ENCODE results near the gene NUFIP2.
"Not testable (repeated sequence)": the region's sequence is repeated elsewhere in the genome, so short reads cannot be mapped to it uniquely, and the experiment has no call there.

Gene NUFIP2

GRCh38 chr17:29293890-29294579 is at the start of gene NUFIP2:
TSS of gene NUFIP2 (minus strand) at chr17:29294148. CDS start at chr17:29294059, 89 bp downstream.
- no peaks in the 10 kb centered on the region for H3K27me3 ChIP-seq (replicated peaks; ENCODE audit: control insufficient read depth, insufficient read depth, low read length)
- no peaks in the 10 kb centered on the region for H3K9me3 ChIP-seq (ENCODE audit: control insufficient read depth, low read length)
- peak; percentile 100 for DNase-seq (ENCODE audit: low read depth)
- peaks cover 24% of the 10 kb centered on the region for H3K4me1 ChIP-seq (ENCODE audit: control insufficient read depth, insufficient read depth, low read length)
- H3K4me3 ChIP-seq (ENCODE audit: low read length) = peak within 1 kb of the TSS; percentile 91
- peaks cover 14% of the 10 kb centered on the region for H3K36me3 ChIP-seq (ENCODE audit: control insufficient read depth, insufficient read depth, low read length, severe bottlenecking)
- H3K9ac ChIP-seq (ENCODE audit: low read length) = peak within 1 kb of the TSS; percentile 100

GRCh38 chr17:29342158-29342765 is 48.3 kb upstream of the NUFIP2 start:
- Histone ChIP-seq H3K9ac (ENCODE audit: low read length) (no peak overlapping the region), H3K4me3 (ENCODE audit: low read length) (no peak overlapping the region), H3K4me1 (ENCODE audit: control insufficient read depth, insufficient read depth, low read length) (peaks cover 8% of the 10 kb centered on the region), H3K9me3 (ENCODE audit: control insufficient read depth, low read length) (no peaks in the 10 kb centered on the region), H3K27me3 (replicated peaks; ENCODE audit: control insufficient read depth, insufficient read depth, low read length) (peaks cover 16% of the 10 kb centered on the region), H3K36me3 (ENCODE audit: control insufficient read depth, insufficient read depth, low read length, severe bottlenecking) (no peaks in the 10 kb centered on the region)
- DNase-seq (ENCODE audit: low read depth) = no peak

- Histone ChIP-seq H3K36me3 (ENCODE audit: control insufficient read depth, insufficient read depth, low read length, severe bottlenecking) (no peaks in the 10 kb centered on the region), H3K9ac (ENCODE audit: low read length) (no peak overlapping the region), H3K4me1 (ENCODE audit: control insufficient read depth, insufficient read depth, low read length) (peaks cover 8% of the 10 kb centered on the region), H3K27me3 (replicated peaks; ENCODE audit: control insufficient read depth, insufficient read depth, low read length) (peaks cover 16% of the 10 kb centered on the region), H3K9me3 (ENCODE audit: control insufficient read depth, low read length) (no peaks in the 10 kb centered on the region), H3K4me3 (ENCODE audit: low read length) (no peak overlapping the region)
- peak; percentile 60 for DNase-seq (ENCODE audit: low read depth)
These were observed 47.8 kb upstream of the NUFIP2 start for GRCh38 chr17:29341726-29342125.

GRCh38 chr17:29339016-29339415 is 45.1 kb upstream of the NUFIP2 start:
- DNase-seq (ENCODE audit: low read depth); H3K4me1 ChIP-seq (ENCODE audit: control insufficient read depth, insufficient read depth, low read length); H3K9ac ChIP-seq (ENCODE audit: low read length); H3K4me3 ChIP-seq (ENCODE audit: low read length); H3K9me3 ChIP-seq (ENCODE audit: control insufficient read depth, low read length); H3K27me3 ChIP-seq (replicated peaks; ENCODE audit: control insufficient read depth, insufficient read depth, low read length); H3K36me3 ChIP-seq (ENCODE audit: control insufficient read depth, insufficient read depth, low read length, severe bottlenecking): not testable (repeated sequence)

- Histone ChIP-seq H3K27me3 (replicated peaks; ENCODE audit: control insufficient read depth, insufficient read depth, low read length) (no peaks in the 10 kb centered on the region), H3K9ac (ENCODE audit: low read length) (no peak overlapping the region), H3K4me1 (ENCODE audit: control insufficient read depth, insufficient read depth, low read length) (peaks cover 10% of the 10 kb centered on the region), H3K36me3 (ENCODE audit: control insufficient read depth, insufficient read depth, low read length, severe bottlenecking) (no peaks in the 10 kb centered on the region), H3K9me3 (ENCODE audit: control insufficient read depth, low read length) (no peaks in the 10 kb centered on the region), H3K4me3 (ENCODE audit: low read length) (no peak overlapping the region)
- no peak for DNase-seq (ENCODE audit: low read depth)
These were observed 37.7 kb upstream of the NUFIP2 start for GRCh38 chr17:29331708-29332085.

GRCh38 chr17:29331075-29331707 is 37.2 kb upstream of the NUFIP2 start:
- H3K4me3 ChIP-seq (ENCODE audit: low read length) = no peak overlapping the region
- H3K9ac ChIP-seq (ENCODE audit: low read length) = no peak overlapping the region
- H3K9me3 ChIP-seq (ENCODE audit: control insufficient read depth, low read length) = no peaks in the 10 kb centered on the region
- DNase-seq (ENCODE audit: low read depth) = no peak
- no peaks in the 10 kb centered on the region for H3K27me3 ChIP-seq (replicated peaks; ENCODE audit: control insufficient read depth, insufficient read depth, low read length)
- H3K4me1 ChIP-seq (ENCODE audit: control insufficient read depth, insufficient read depth, low read length) = peaks cover 10% of the 10 kb centered on the region
- no peaks in the 10 kb centered on the region for H3K36me3 ChIP-seq (ENCODE audit: control insufficient read depth, insufficient read depth, low read length, severe bottlenecking)

GRCh38 chr17:29327412-29327811 is 33.5 kb upstream of the NUFIP2 start:
- H3K27me3 ChIP-seq (replicated peaks; ENCODE audit: control insufficient read depth, insufficient read depth, low read length) = no peaks in the 10 kb centered on the region

GRCh38 chr17:29326023-29326813 is 32.3 kb upstream of the NUFIP2 start:
- no peak for DNase-seq (ENCODE audit: low read depth)
- H3K27me3 ChIP-seq (replicated peaks; ENCODE audit: control insufficient read depth, insufficient read depth, low read length) = no peaks in the 10 kb centered on the region

More at GRCh38 chr17:29327412-29327811, 33.5 kb upstream of the NUFIP2 start:
- H3K9me3 ChIP-seq (ENCODE audit: control insufficient read depth, low read length) = no peaks in the 10 kb centered on the region
- H3K36me3 ChIP-seq (ENCODE audit: control insufficient read depth, insufficient read depth, low read length, severe bottlenecking) = no peaks in the 10 kb centered on the region
- H3K9ac ChIP-seq (ENCODE audit: low read length) = no peak overlapping the region
- H3K4me3 ChIP-seq (ENCODE audit: low read length) = no peak overlapping the region
- DNase-seq (ENCODE audit: low read depth) = no peak
- no peaks in the 10 kb centered on the region for H3K4me1 ChIP-seq (ENCODE audit: control insufficient read depth, insufficient read depth, low read length)

GRCh38 chr17:29322363-29322762 is 28.4 kb upstream of the NUFIP2 start:
- Histone ChIP-seq H3K27me3 (replicated peaks; ENCODE audit: control insufficient read depth, insufficient read depth, low read length) (peaks cover 2% of the 10 kb centered on the region), H3K9me3 (ENCODE audit: control insufficient read depth, low read length) (no peaks in the 10 kb centered on the region), H3K4me1 (ENCODE audit: control insufficient read depth, insufficient read depth, low read length) (no peaks in the 10 kb centered on the region), H3K36me3 (ENCODE audit: control insufficient read depth, insufficient read depth, low read length, severe bottlenecking) (no peaks in the 10 kb centered on the region), H3K9ac (ENCODE audit: low read length) (no peak overlapping the region), H3K4me3 (ENCODE audit: low read length) (no peak overlapping the region)
- DNase-seq (ENCODE audit: low read depth) = no peak

More at GRCh38 chr17:29326023-29326813, 32.3 kb upstream of the NUFIP2 start:
- Histone ChIP-seq H3K4me3 (ENCODE audit: low read length) (no peak overlapping the region), H3K9me3 (ENCODE audit: control insufficient read depth, low read length) (no peaks in the 10 kb centered on the region), H3K36me3 (ENCODE audit: control insufficient read depth, insufficient read depth, low read length, severe bottlenecking) (no peaks in the 10 kb centered on the region), H3K4me1 (ENCODE audit: control insufficient read depth, insufficient read depth, low read length) (no peaks in the 10 kb centered on the region), H3K9ac (ENCODE audit: low read length) (no peak overlapping the region)

GRCh38 chr17:29303386-29303785 is 9.4 kb upstream of the NUFIP2 start:
- no peaks in the 10 kb centered on the region for H3K27me3 ChIP-seq (replicated peaks; ENCODE audit: control insufficient read depth, insufficient read depth, low read length)
- H3K9ac ChIP-seq (ENCODE audit: low read length) = no peak overlapping the region
- H3K36me3 ChIP-seq (ENCODE audit: control insufficient read depth, insufficient read depth, low read length, severe bottlenecking) = no peaks in the 10 kb centered on the region
- no peak overlapping the region for H3K4me3 ChIP-seq (ENCODE audit: low read length)
- no peak for DNase-seq (ENCODE audit: low read depth)
- no peaks in the 10 kb centered on the region for H3K9me3 ChIP-seq (ENCODE audit: control insufficient read depth, low read length)
- no peaks in the 10 kb centered on the region for H3K4me1 ChIP-seq (ENCODE audit: control insufficient read depth, insufficient read depth, low read length)

- H3K27me3 ChIP-seq (replicated peaks; ENCODE audit: control insufficient read depth, insufficient read depth, low read length) = no peaks in the 10 kb centered on the region
- H3K9me3 ChIP-seq (ENCODE audit: control insufficient read depth, low read length) = no peaks in the 10 kb centered on the region
- no peaks in the 10 kb centered on the region for H3K36me3 ChIP-seq (ENCODE audit: control insufficient read depth, insufficient read depth, low read length, severe bottlenecking)
- no peak for DNase-seq (ENCODE audit: low read depth)
- no peak overlapping the region for H3K4me3 ChIP-seq (ENCODE audit: low read length)
- no peak overlapping the region for H3K9ac ChIP-seq (ENCODE audit: low read length)
- H3K4me1 ChIP-seq (ENCODE audit: control insufficient read depth, insufficient read depth, low read length) = no peaks in the 10 kb centered on the region
These were observed 5.1 kb upstream of the NUFIP2 start for GRCh38 chr17:29299031-29299430.
